Astrocyte (in vitro differentiated cells and primary cell): ENCODE measurements around the gene MZB1.

ENCODE experiments used
- CTCF ChIP-seq: IDR thresholded peaks from 2 replicates; pipeline ENCODE4 v1.5.1; 2011; ENCODE audit warnings: low read depth, mild to moderate bottlenecking, inconsistent platforms, low read length, moderate library complexity; ENCODE audit not compliant: insufficient read depth
- EZH2 ChIP-seq: IDR thresholded peaks from 2 replicates; pipeline ENCODE4 v1.6.1; 2012; ENCODE audit warnings: mild to moderate bottlenecking, low read length, inconsistent platforms; ENCODE audit not compliant: insufficient read depth

- no peak for TF ChIP-seq CTCF
- no peak for TF ChIP-seq EZH2
Observed at GRCh38 chr5:139391570-139392323, 2.0 kb upstream of the MZB1 start.
